Activated T-helper 1 cell treated with anti-CD3 and anti-CD28 coated beads, Interleukin-2, amount 50 U/mL, for 16 hours (primary cell): Measurements from ENCODE around the gene CCDC9B.
A peak's percentile ranks its signal among the peaks of the same experiment; 100 is the strongest.

Experiments
- DNase-seq, 2 donors: peaks; one replicate each; pipeline ENCODE4 v3.0.0-alpha.2; 2020; ENCODE audit warnings: low read depth in 1 of 2, low spot score in 1 of 2

Gene CCDC9B

DNA sequence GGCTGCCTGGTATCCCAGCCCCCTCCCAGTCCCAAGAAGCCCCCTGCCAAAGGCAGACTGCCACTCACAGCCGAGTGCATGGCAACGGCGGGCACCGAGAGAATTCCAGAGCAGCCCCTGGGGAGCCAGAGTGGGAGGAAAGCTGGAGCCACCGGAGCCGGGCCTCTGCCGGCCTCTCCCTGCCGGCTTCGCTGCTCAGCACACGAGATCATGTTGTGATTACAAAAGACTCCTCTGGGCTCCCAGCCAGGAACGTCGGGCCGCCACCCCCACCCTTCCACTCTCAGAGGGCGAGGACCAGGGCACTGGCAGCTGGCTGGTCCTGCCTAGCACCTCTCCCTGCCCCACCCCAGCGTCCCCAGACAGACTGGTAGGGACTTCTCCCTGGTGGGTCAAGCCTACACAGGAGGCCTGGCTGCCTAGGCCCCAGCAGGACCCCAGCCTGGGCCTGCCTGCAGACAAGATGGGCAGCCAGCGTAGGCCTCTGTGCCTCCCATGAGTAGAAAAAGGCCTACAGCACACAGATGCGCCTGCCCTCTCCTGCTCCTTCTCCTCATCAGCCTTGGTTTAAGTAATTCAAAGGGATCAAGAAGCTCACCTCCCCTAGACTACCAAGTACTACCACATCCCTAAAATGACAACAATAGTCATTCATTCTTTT is at the start of gene CCDC9B:
Gene CCDC9B (minus strand): TSS at position 200 of the 661 bp plus-strand sequence. CDS start 120 bp downstream, at position 80.
- no peak for DNase-seq

DNA sequence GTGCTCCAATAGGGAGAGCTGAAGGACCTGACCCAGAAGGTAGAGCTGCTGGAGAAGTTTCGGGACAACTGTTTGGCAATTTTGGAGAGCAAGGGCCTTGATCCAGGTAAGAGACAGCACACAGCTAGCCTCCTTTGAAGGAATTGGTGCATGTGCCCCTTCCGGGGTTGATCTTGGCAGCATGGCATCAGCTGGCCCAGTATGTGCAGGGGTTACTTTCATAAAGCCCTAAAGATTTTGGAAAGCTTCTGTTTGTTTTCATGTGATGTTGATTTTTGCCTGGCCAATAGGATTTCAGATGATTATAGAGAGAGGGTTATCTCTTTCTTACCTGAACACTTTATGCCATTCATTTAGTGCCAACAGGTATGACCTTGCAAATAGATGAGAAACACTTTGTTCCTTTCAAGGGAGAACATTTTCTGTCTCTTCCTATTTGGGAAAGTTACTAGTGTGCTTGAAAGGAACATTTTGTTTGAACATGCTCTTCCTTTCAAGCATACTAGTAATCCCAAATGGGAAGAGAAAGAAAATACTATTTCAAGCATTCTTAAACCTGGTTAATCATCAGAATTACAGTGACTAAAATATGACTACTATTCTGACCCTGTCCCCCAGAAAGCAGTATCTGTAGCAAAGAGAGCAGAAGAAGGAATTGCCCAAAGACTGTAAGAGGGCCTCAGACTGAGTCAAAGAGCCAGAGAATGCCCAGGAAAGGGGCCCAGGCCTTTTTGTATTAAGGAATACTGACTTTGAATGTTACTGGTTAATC is 49.3 kb upstream of the CCDC9B start:
- no peak for DNase-seq

DNA sequence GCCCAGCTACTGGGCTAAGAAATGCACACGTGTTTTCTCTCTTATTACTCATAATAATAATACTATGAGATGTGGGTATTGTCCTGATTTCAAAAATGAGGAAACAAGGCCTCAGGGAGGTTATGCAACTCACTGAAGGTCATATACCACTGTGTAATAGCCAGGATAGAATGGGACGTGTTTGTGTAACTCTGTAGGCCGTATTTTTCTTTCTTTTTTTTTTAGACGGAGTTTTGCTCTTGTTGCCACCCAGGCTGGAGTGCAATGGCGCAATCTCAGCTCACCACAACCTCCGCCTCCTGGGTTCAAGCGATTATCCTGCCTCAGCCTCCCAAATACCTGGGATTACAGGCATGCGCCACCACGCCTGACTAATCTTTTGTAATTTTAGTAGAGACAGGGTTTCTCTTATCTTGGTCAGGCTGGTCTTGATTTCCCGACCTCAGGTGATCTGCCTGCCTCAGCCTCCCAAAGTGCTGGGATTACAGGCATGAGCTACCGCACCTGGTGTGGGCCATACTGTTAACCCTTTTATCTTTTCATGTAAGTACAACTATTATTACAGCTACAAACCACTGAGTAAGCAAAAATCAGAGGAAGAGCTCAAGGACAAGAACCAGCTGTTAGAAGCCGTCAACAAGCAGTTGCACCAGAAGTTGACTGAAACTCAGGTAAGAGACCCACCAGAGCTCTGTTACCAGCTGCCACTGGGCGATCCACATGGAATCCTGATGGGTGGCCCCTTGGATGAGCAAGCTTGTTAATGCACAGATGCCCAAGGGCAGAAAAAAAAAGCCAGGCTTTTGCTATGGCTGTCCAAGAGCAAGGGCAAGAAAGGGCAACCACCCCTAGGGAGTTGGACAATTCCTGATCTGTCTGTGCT is 48.4 kb upstream of the CCDC9B start:
- DNase-seq = no peak

DNA sequence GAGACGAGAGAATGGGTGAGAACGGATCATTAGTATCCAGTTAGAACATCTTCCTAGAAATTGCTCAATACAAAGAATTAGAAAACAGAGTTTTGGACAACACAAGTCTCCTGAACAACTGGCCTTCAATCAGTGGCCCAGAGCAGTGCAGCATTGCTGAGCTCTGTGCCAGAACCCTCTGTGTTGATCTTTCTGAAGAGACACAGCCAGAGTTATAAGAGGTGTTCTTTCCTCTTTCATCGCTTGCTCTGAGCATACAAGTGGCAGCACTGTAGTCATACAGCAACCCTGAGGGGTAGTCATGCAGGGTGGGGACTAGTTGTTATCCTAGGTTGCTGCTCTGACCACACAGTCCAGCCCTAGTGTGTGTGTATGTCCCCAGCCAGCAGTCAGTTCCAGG is 45.7 kb upstream of the CCDC9B start:
- no peak for DNase-seq

DNA sequence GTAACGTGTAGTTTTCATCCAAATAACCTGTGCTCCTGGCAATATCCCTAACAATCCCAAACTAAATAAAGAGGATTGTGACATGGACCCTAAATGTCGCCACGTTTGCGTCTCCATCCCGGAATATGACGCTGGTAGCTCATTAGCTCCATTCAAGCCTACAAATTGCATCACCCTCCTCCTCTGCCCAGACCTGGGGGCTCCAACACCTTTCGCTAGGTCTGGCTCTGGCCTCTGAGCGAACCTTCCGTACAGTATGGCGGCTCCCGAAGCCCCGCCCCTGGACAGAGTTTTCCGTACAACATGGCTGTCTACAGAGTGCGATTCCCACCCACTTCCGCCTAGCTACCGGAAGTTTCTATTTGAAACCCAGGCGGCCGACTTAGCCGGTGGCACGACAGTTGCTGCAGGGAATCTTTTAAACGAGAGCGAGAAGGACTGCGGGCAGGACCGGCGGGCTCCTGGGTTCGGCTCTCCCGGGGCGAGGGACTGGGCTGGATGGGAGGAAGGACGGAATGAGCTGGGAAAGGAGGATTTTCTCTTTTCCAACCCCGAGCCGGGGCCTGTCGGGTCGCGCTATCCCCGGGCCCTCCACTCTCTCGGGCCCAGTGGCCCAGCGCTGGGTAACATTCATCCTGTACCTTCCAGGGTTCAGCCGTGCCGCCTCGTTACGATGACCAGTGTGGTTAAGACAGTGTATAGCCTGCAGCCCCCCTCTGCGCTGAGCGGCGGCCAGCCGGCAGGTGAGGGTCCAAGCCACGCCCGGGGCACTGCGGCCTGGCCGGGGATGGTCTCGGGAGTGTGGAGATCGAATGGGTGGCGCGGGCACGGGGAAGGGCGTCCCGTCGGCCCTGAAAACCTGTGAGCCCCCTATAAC is 42.1 kb upstream of the CCDC9B start, which contains the start of gene KNSTRN:
Gene KNSTRN (plus strand): TSS at position 142 of the 877 bp plus-strand sequence. CDS start 115 bp downstream, at position 257.
- peak; percentile 85 for DNase-seq

DNA sequence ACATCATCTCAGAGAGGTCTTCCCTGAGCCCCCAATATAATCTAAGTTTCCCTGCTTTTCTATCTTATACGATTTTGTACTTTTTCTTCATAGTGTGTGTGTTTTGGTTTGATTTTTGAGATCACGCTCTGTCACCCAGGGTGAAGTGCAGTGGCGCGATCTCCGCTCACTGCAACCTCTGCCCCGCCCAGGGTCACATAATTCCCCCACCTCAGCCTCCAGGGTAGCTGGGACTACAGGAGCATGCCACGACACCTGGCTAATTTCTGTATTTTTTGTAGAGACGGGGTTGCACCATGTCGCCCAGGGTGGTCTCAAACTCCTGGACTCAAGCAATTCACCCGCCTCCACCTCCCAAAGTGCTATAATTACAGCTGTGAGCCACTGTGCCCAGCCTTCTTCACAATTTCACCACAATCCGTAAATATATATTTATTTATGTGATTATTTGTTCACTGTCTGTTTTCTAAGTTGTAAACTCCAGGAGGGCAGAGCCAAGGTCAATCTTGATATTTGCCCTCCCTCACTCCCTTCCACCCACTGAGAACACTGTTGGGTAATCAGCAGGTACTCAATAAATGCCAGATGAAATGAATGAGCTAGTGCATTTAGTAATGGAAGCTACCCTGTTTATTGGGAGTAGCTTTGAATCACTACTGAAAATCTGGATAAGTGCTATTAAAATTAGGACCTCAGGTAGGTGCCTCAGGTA is 41.2 kb upstream of the CCDC9B start:
- no peak for DNase-seq

DNA sequence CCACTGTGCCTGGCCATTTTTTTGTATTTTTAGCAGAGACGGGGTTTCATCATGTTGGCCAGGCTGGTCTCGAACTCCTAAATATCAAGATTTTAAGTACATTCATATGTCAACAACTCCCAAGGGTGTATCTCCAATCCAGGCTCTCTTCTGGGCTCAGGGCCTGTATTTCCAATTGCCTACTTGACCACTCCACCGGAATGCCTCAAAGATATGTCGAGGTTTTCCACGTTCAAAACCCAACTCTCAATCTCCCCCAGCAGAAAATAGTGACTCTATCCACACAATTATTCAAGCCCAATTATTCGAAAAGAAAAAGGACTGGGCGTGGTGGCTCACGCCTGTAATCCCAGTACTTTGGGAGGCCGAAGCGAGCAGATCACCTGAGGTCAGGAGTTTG is 39.9 kb upstream of the CCDC9B start:
- DNase-seq = no peak

DNA sequence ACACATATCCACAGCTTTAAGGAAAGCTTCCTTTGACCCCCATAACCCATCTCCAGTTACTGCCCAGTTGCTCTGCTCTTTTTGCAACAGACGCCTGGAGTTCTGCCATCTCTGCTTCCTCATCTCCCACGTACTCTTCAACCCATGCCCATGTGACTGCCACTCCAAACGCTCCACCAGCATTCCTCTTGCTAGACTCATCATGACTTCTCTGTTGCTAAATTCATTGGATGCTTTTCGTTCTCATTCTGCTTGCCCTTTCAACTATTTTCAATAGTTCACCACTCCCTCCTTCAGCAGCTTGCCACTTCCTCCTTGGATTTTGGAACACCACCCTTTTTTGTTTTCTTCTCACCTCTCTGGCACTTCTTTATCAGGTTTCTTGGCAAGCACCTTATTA is 39.1 kb upstream of the CCDC9B start:
- no peak for DNase-seq

DNA sequence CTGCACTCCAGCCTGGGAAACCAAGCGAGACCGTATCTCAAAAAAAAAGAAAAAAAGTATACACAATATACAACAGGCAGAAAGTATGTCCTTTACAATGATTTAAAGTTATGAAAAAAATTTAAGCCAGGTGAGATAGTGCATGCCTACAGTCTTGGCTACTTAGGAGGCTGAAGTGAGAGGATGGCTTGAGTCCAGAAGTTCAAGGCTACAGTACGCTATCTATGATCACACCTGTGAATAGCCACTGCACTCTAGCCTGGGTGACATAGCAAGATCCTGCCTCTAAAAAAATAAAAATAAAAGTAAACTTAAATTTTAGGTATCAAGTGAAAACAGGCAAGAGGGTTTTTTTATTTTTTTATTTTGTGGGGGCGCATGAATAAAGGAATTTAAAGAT is 38.6 kb upstream of the CCDC9B start:
- no peak for DNase-seq

DNA sequence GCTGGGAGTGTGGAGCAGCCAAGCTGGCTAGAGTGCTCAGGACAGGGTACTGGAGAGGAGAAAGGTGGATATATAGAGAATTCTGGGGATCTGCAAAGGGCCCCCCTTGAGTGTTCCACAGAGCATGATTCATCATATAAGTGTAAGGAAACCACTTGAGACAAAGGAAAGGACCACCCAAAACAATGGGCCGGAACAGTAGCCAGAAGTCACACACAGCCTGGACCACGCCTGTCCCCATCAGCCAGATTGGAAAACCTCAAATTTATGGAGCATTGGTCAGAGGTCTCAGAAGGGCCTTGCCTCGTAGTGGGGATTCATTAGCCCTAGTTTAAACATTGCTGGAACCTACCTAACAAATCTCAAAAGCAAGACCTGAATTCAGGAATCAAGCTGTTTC is 36.9 kb upstream of the CCDC9B start:
- no peak for DNase-seq

DNA sequence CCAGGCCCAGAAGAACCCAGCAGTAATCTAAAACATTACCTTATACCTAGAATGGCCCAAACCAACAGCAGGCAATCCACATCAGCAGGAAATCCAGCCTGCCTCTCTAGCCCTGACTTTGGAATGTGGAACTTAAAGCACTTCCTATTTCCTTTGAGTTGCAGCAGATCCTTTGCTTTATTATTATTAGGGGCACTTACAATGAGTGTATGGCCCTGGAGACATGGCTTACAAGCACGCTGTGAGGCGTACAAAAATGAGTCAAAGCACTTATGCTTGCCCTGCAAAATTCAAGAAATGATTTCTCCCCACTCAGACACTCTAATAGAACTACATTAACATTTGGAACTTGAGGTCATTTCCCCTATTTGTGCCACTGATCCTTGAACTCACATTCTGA is 32.2 kb upstream of the CCDC9B start:
- DNase-seq = no peak

DNA sequence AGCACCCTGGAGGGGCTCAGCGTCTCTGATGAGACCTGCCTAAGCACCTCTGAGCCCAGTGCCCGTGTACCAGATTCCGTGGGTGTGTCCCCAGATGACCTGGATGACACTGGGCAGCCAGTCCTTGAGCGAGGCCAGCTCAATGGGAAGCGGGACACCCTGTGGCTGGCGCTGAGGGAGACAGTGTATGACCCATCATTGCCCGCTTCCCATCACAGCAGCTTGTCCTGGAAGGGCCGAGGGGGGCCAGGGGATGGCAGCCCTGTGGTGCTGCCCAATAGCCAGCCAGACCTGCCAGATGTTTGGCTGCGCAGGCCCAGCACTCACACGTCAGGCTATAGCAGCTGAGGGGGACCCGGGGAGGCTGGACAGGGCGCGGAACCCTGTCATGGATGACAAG is 29.2 kb upstream of the CCDC9B start:
- no peak for DNase-seq

DNA sequence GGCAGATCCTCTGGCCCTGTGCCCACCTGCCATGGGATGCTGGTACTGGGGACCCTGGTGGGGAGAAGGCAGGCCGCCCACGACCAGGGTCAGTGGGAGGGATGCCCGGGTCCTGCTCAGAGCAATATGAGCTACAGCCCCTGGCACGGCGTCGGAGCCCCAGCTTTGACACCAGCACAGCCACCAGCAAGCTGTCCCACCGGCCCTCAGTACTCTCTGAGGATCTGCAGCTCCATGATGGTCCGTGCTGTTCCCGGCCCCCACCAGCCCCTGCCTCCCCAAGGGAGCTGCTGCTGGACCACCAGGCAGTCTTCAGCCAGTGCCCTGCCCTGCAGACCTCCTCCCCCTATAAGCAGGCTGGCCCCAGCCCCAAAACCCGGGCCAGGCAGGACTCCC is 28.7 kb upstream of the CCDC9B start:
- no peak for DNase-seq

DNA sequence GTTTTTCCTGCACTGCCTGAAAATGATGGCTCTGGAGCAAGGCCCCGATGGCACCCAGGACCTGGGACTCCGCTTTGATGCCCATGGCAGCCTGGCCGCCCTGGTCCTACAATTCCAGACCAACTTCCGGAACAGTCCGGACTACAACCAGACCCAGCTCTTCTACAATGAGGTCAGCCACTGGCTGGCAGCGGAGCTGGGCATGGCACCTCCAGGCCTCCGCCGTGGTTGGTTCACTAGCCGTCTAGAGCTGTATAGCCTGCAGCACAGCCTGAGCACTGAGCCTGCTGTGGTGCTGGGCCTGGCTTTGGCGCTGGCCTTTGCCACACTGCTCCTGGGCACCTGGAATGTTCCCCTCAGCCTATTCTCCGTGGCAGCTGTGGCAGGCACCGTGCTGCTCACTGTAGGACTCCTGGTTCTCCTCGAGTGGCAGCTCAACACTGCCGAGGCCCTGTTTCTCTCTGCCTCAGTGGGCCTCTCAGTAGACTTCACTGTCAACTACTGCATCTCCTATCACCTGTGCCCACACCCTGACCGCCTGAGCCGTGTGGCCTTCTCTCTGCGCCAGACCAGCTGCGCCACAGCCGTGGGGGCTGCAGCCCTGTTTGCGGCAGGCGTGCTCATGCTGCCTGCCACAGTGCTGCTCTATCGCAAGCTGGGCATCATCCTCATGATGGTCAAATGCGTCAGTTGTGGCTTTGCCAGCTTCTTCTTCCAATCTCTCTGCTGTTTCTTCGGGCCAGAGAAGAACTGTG is 28.2 kb upstream of the CCDC9B start:
- no peak for DNase-seq

DNA sequence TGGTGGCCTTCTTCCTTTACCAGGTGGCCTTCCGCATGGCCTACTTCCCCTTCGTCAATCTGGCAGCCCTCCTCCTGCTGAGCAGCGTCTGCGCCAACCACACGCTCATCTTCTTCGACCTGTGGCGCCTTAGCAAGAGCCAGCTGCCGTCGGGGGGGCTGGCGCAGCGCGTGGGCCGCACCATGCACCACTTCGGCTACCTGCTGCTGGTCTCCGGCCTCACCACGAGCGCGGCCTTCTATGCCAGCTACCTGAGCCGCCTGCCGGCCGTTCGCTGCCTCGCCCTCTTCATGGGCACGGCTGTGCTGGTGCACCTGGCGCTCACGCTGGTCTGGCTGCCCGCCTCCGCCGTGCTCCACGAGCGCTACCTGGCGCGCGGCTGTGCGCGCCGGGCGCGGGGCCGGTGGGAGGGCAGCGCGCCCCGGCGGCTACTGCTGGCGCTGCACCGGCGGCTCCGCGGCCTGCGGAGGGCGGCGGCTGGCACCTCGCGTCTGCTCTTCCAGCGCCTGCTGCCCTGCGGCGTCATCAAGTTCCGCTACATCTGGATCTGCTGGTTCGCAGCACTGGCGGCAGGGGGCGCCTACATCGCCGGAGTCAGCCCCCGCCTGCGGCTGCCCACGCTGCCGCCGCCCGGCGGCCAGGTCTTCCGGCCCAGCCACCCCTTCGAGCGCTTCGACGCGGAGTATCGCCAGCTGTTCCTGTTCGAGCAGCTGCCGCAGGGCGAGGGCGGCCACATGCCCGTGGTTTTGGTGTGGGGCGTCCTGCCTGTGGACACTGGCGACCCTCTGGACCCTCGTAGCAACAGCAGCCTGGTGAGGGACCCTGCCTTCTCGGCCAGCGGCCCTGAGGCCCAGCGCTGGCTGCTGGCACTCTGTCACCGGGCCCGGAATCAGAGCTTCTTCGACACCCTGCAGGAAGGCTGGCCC is 27.2 kb upstream of the CCDC9B start:
- DNase-seq = peak; percentile 68 to 79

DNA sequence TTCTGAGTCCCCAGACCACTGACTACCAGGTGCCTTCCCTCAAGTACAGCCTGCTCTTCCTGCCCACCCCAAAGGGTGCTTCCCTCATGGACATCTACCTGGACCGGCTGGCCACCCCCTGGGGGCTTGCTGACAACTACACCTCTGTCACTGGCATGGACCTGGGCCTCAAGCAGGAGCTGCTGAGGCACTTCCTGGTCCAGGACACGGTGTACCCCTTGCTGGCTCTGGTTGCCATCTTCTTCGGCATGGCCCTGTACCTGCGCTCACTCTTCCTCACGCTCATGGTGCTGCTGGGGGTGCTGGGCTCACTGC is 26.6 kb upstream of the CCDC9B start:
- no peak for DNase-seq

DNA sequence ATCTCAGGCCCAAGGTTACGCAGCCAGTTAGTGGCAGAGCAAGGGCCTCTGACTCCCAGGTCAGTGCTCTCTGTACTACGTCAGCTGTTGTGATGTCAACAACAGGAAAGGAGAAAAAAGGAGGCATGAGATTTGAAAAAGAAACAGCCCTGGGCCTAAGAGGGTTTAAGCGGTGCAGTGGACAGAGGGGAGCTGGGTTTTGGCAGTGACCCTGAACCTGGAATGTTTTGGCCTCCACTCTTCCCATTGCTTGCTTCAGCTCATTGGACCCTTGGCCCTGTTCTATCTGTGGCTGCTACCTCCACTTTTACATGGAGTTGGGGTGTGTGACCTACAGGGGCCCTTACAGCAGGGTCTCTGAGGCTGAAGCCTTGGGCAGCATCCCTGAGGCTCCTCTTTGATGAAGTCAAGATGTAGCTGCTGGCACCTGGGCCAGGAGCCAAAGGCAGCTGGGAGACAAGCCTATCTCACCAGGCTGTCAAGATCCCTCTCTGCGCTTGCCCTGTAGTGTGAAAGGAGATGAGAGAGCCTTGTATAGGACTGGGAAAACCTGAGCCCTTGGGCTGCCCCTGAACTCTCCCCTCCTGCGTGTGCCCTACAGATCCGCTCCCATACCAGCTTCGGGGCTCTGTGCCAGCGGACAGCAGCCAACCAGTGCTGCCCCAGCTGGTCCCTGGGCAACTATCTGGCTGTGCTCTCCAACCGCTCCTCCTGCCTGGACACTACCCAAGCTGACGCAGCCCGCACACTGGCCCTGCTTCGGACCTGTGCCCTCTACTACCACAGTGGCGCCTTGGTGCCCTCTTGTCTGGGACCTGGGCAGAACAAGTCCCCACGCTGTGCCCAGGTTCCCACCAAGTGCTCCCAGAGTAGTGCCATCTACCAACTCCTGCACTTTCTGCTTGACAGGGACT is 26.0 kb upstream of the CCDC9B start:
- DNase-seq = no peak
